ENCODE measurements around the gene SOAT1. TPM values are rescaled to one million over a fixed set of nuclear protein-coding genes. Genes with fewer than 3 reads are reported as not detected.
A peak's percentile ranks its signal among the peaks of the same experiment; 100 is the strongest.

Gene SOAT1
- total RNA-seq, 1 experiment from 2014 or later, result 18.9 TPM

DNA sequence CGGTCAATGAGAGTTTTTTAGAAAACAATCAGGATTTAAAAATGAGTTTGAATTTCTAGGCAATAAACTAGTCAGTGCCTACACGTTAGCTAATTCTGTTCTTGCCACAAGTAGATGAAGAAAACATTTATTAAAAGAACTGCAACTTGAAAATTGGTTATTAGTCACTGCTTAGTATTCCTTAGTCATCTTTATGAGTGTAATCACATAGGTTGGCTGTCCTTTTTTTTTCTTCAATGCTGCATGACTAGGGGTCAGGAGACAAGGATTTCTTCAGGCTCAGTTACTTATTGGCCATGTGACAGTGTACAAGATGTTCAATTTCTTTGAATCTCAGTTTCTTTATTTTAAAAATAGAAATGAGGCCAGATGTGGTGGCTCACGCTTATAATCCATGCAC is 17.1 kb downstream of the SOAT1 start:
- H3K4me3 ChIP-seq (ENCODE audit: low read length), result no peak overlapping the region
- H3K36me3 ChIP-seq (ENCODE audit: insufficient read depth, low read length), result no peaks in the 10 kb centered on the region
- H3K27ac ChIP-seq (ENCODE audit: low read length), result no peak overlapping the region
- H3K79me2 ChIP-seq (ENCODE audit: low read length), result peaks cover 56% of the 10 kb centered on the region
- no peaks in the 10 kb centered on the region for H4K20me1 ChIP-seq (ENCODE audit: insufficient read depth, low read depth, low read length)
- H3K9ac ChIP-seq (ENCODE audit: low read length), result no peak overlapping the region
- H3K9me3 ChIP-seq (ENCODE audit: low read length), result no peaks in the 10 kb centered on the region
- no peak for DNase-seq
- no peaks in the 10 kb centered on the region for H3K27me3 ChIP-seq (ENCODE audit: low read length)
- H3K4me2 ChIP-seq (ENCODE audit: low read depth, low read length, poor library complexity, severe bottlenecking), result no peak overlapping the region
- no peaks in the 10 kb centered on the region for H3K9me2 ChIP-seq (replicated peaks; ENCODE audit: insufficient read depth, low read length)
- H3K4me1 ChIP-seq (ENCODE audit: low read length), result no peaks in the 10 kb centered on the region
- H2AFZ ChIP-seq (ENCODE audit: low read length), result no peak overlapping the region

DNA sequence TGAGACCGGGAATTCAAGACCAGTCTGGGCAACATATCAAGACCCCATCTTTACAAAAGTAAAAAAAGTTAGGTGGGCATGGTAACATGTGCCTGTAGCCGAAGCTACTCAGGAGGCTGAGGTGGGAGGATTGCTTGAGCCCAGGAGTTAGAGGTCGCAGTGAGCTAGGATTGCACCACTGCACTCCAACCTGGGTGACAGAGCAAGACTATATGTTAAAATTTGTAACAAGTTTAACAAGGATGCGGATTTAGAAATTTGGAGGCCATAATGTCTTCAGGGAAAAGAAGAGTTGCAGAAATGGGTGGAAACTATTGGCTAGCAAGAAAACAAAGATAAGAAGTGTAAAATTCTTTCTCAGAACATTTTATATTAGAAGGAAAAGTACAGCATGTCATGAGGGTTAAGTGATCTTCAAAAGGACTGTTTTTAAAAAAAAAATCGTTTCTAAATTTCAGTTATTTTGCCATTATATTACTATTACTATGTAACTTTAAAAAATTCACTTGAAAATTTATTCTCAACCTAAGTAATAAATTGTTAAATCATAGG is 17.6 kb downstream of the SOAT1 start:
- H3K9ac ChIP-seq (ENCODE audit: low read length), result no peak overlapping the region
- peaks cover 56% of the 10 kb centered on the region for H3K79me2 ChIP-seq (ENCODE audit: low read length)
- H2AFZ ChIP-seq (ENCODE audit: low read length), result no peak overlapping the region
- no peak overlapping the region for H3K27ac ChIP-seq (ENCODE audit: low read length)
- H3K9me3 ChIP-seq (ENCODE audit: low read length), result no peaks in the 10 kb centered on the region
- H3K4me1 ChIP-seq (ENCODE audit: low read length), result no peaks in the 10 kb centered on the region
- no peaks in the 10 kb centered on the region for H4K20me1 ChIP-seq (ENCODE audit: insufficient read depth, low read depth, low read length)
- H3K4me2 ChIP-seq (ENCODE audit: low read depth, low read length, poor library complexity, severe bottlenecking), result no peak overlapping the region
- no peaks in the 10 kb centered on the region for H3K36me3 ChIP-seq (ENCODE audit: insufficient read depth, low read length)
- no peak overlapping the region for H3K4me3 ChIP-seq (ENCODE audit: low read length)
- H3K9me2 ChIP-seq (replicated peaks; ENCODE audit: insufficient read depth, low read length), result no peaks in the 10 kb centered on the region
- no peaks in the 10 kb centered on the region for H3K27me3 ChIP-seq (ENCODE audit: low read length)
- no peak for DNase-seq

DNA sequence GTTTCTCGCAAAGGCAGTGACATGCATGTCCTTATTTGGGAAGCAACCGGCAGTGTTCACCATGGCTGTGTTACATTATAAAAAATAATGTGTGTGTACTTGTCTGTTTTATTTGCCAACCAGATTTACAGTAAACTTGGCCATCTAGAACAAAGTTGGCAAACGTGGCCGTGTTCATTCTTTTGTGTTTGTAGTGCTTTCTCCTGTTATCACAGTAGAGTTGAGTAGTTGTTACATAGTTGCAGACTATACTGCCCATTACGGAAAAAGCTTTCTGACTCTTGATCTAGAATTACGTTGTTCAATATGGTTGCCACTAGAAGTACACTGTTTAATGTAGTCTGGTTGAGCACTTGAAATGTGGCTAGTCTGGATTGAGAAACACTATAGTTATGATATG is 19.4 kb downstream of the SOAT1 start:
- H3K4me2 ChIP-seq (ENCODE audit: low read depth, low read length, poor library complexity, severe bottlenecking), result no peak overlapping the region
- H3K27ac ChIP-seq (ENCODE audit: low read length), result no peak overlapping the region

DNA sequence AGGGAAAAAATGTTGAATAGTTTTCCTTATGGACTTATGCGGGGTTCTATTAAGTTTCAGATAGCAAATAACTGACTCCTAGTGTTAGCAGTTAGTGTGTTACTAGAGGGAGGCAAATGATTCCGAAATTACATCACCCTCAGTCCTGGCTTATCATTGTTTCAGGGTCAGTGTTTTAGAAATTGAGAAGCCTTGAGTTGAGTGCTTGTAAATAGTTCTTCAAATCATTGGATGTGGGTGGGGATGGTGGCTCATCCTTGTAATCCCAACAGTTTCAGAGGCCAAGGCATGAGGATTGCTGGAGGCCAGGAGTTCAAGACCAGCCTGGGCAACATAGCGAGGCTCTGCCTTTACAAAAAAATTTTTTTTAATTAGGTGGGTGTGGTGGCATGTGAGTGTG is 21.3 kb downstream of the SOAT1 start:
- no peak overlapping the region for H3K4me2 ChIP-seq (ENCODE audit: low read depth, low read length, poor library complexity, severe bottlenecking)
- no peaks in the 10 kb centered on the region for H3K9me3 ChIP-seq (ENCODE audit: low read length)
- no peak overlapping the region for H3K9ac ChIP-seq (ENCODE audit: low read length)
- H3K9me2 ChIP-seq (replicated peaks; ENCODE audit: insufficient read depth, low read length), result no peaks in the 10 kb centered on the region
- no peak overlapping the region for H3K4me3 ChIP-seq (ENCODE audit: low read length)
- no peak overlapping the region for H3K27ac ChIP-seq (ENCODE audit: low read length)
- peaks cover 69% of the 10 kb centered on the region for H3K79me2 ChIP-seq (ENCODE audit: low read length)
- peaks cover 14% of the 10 kb centered on the region for H3K4me1 ChIP-seq (ENCODE audit: low read length)
- H4K20me1 ChIP-seq (ENCODE audit: insufficient read depth, low read depth, low read length), result no peaks in the 10 kb centered on the region
- no peak overlapping the region for H2AFZ ChIP-seq (ENCODE audit: low read length)
- H3K27me3 ChIP-seq (ENCODE audit: low read length), result no peaks in the 10 kb centered on the region
- no peak for DNase-seq
- H3K36me3 ChIP-seq (ENCODE audit: insufficient read depth, low read length), result no peaks in the 10 kb centered on the region

More for the DNA sequence above, 19.4 kb downstream of the SOAT1 start:
- Histone ChIP-seq H4K20me1 (ENCODE audit: insufficient read depth, low read depth, low read length) (no peaks in the 10 kb centered on the region), H3K9ac (ENCODE audit: low read length) (no peak overlapping the region), H3K9me2 (replicated peaks; ENCODE audit: insufficient read depth, low read length) (no peaks in the 10 kb centered on the region), H3K79me2 (ENCODE audit: low read length) (peaks cover 60% of the 10 kb centered on the region), H2AFZ (ENCODE audit: low read length) (no peak overlapping the region), H3K27me3 (ENCODE audit: low read length) (no peaks in the 10 kb centered on the region), H3K4me1 (ENCODE audit: low read length) (peaks cover 3% of the 10 kb centered on the region), H3K36me3 (ENCODE audit: insufficient read depth, low read length) (no peaks in the 10 kb centered on the region), H3K9me3 (ENCODE audit: low read length) (no peaks in the 10 kb centered on the region), H3K4me3 (ENCODE audit: low read length) (no peak overlapping the region)
- no peak for DNase-seq

DNA sequence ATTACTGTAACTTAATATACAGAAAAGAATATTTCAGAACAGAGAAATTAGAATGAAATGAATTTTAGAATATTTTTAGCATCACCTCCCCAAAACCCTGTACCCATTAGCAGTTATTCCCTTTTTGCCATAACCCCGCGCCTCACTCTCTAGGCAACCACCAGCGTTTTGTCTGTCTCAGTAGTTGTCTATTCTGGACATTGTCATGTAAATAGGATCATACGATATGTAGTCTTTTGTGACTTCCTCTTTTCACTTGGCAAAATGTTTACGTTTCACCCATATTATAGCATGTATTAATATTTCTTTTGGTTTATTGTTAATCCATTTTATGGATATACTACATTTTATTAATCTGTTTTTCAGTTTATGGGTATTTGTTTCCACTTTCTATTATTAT is 24.9 kb downstream of the SOAT1 start:
- H2AFZ ChIP-seq (ENCODE audit: low read length), result peak overlapping the region; percentile 64
- no peaks in the 10 kb centered on the region for H3K9me3 ChIP-seq (ENCODE audit: low read length)
- no peaks in the 10 kb centered on the region for H3K27me3 ChIP-seq (ENCODE audit: low read length)
- DNase-seq, result peak; percentile 52
- no peaks in the 10 kb centered on the region; the same call in 1 of the 2 replicates for H3K36me3 ChIP-seq (ENCODE audit: insufficient read depth, low read length)
- H4K20me1 ChIP-seq (ENCODE audit: insufficient read depth, low read depth, low read length), result no peaks in the 10 kb centered on the region
- peak overlapping the region; percentile 56 for H3K27ac ChIP-seq (ENCODE audit: low read length)
- H3K4me2 ChIP-seq (ENCODE audit: low read depth, low read length, poor library complexity, severe bottlenecking), result peak overlapping the region; percentile 70
- no peaks in the 10 kb centered on the region for H3K9me2 ChIP-seq (replicated peaks; ENCODE audit: insufficient read depth, low read length)
- peak overlapping the region; percentile 27; the same call in 1 of the 2 replicates for H3K9ac ChIP-seq (ENCODE audit: low read length)
- peaks cover 14% of the 10 kb centered on the region for H3K4me1 ChIP-seq (ENCODE audit: low read length)
- peak overlapping the region; percentile 38 for H3K4me3 ChIP-seq (ENCODE audit: low read length)
- H3K79me2 ChIP-seq (ENCODE audit: low read length), result peaks cover 84% of the 10 kb centered on the region

DNA sequence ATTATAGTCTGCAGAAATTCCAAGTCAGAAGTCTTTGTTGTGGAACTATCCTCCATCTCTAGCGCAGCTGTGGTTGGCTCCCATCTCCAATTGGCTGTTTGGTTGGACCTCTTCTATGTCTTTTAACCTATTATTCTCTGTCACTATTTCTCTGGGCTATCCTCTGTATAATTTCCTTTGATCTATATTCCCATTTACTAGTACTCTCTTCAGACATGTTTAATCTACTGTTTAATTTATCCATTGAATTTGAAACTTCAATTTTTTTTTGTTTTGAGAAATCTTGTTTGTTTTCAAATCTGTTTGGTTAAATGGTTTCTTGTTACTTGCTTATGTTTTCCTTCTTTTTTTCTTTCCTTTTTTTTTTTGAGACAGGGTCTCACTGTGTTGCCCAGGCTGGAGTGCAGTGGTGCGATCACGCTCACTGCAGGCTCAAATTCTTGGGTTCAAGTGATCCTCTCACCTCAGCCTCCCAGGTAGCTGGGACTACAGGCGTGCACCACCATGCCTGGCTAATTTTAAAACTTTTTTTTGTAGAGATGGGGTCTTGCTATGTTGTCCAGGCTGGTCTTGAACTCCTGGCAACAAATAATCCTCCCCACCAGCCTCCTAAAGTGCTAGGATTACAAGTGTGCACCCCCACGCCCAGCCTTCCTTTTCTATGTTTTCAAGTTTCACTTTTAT is 28.1 kb downstream of the SOAT1 start:
- Histone ChIP-seq H4K20me1 (ENCODE audit: insufficient read depth, low read depth, low read length) (no peaks in the 10 kb centered on the region), H3K79me2 (ENCODE audit: low read length) (peaks cover 69% of the 10 kb centered on the region), H3K9me3 (ENCODE audit: low read length) (no peaks in the 10 kb centered on the region), H3K27ac (ENCODE audit: low read length) (no peak overlapping the region), H3K36me3 (ENCODE audit: insufficient read depth, low read length) (no peaks in the 10 kb centered on the region; the same call in 1 of the 2 replicates), H3K4me3 (ENCODE audit: low read length) (no peak overlapping the region), H3K4me2 (ENCODE audit: low read depth, low read length, poor library complexity, severe bottlenecking) (no peak overlapping the region), H3K4me1 (ENCODE audit: low read length) (peaks cover 14% of the 10 kb centered on the region), H3K9me2 (replicated peaks; ENCODE audit: insufficient read depth, low read length) (no peaks in the 10 kb centered on the region), H3K9ac (ENCODE audit: low read length) (no peak overlapping the region), H3K27me3 (ENCODE audit: low read length) (no peaks in the 10 kb centered on the region), H2AFZ (ENCODE audit: low read length) (no peak overlapping the region)
- no peak for DNase-seq

DNA sequence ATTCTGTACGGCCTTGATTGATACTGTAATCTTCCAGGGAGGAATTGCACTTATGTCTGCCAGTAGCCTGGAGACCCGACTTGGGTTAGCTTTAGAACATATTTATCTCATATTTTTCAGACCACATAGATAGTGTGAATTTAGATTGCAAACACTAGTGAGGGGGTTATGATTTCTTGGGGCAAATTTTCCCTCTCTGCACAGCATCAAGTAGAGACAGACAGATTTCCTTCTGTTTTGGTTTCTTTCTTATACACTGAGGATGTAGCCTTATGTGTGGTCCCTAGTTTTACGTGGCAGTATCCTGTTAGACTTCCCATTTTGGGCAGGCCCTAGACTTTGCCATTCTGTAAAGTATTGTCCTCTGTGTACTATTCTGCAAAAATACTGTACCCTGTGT is 29.0 kb downstream of the SOAT1 start:
- H3K27me3 ChIP-seq (ENCODE audit: low read length), result no peaks in the 10 kb centered on the region
- H3K9me3 ChIP-seq (ENCODE audit: low read length), result no peaks in the 10 kb centered on the region
- H3K4me3 ChIP-seq (ENCODE audit: low read length), result no peak overlapping the region
- H3K79me2 ChIP-seq (ENCODE audit: low read length), result peaks cover 62% of the 10 kb centered on the region
- H3K4me1 ChIP-seq (ENCODE audit: low read length), result peaks cover 14% of the 10 kb centered on the region
- H3K9ac ChIP-seq (ENCODE audit: low read length), result no peak overlapping the region
- H3K9me2 ChIP-seq (replicated peaks; ENCODE audit: insufficient read depth, low read length), result no peaks in the 10 kb centered on the region
- H2AFZ ChIP-seq (ENCODE audit: low read length), result no peak overlapping the region
- H3K27ac ChIP-seq (ENCODE audit: low read length), result no peak overlapping the region
- no peaks in the 10 kb centered on the region; the same call in 1 of the 2 replicates for H3K36me3 ChIP-seq (ENCODE audit: insufficient read depth, low read length)
- DNase-seq, result no peak
- no peak overlapping the region for H3K4me2 ChIP-seq (ENCODE audit: low read depth, low read length, poor library complexity, severe bottlenecking)
- no peaks in the 10 kb centered on the region for H4K20me1 ChIP-seq (ENCODE audit: insufficient read depth, low read depth, low read length)

DNA sequence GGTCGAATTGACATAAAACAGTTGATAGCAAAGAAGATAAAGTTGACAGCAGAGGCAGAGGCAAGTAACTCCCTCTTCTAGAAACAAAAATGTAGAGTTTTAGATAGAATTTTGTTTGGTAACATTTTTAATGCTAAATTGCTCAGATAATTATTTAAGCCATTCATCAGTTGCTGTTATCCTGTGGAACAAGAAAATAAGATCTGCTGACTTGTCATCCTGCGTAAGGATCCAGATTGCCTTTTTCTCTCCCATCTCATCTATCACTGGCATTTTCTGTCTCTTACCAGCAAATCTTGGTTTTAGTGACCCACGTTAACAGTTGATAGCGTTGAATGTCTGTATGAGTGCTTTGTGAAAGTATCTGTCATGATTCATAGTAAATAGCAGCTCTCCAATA is 29.8 kb downstream of the SOAT1 start:
- Histone ChIP-seq H3K36me3 (ENCODE audit: insufficient read depth, low read length) (no peaks in the 10 kb centered on the region; the same call in 1 of the 2 replicates), H3K27ac (ENCODE audit: low read length) (no peak overlapping the region), H3K27me3 (ENCODE audit: low read length) (no peaks in the 10 kb centered on the region), H3K9ac (ENCODE audit: low read length) (no peak overlapping the region), H3K9me3 (ENCODE audit: low read length) (no peaks in the 10 kb centered on the region), H3K9me2 (replicated peaks; ENCODE audit: insufficient read depth, low read length) (no peaks in the 10 kb centered on the region), H3K4me3 (ENCODE audit: low read length) (no peak overlapping the region), H3K4me1 (ENCODE audit: low read length) (peaks cover 6% of the 10 kb centered on the region), H3K79me2 (ENCODE audit: low read length) (peaks cover 59% of the 10 kb centered on the region), H4K20me1 (ENCODE audit: insufficient read depth, low read depth, low read length) (no peaks in the 10 kb centered on the region), H2AFZ (ENCODE audit: low read length) (no peak overlapping the region), H3K4me2 (ENCODE audit: low read depth, low read length, poor library complexity, severe bottlenecking) (no peak overlapping the region)
- no peak for DNase-seq
